ENCODE data around the gene STIP1. TPM values are rescaled to one million over a fixed set of nuclear protein-coding genes. Genes with fewer than 3 reads are reported as not detected.

STIP1 gene
- total and polyA plus RNA-seq, 2 of the 4 experiments (the other 2 are of a cell fraction): 201 to 489 TPM

DNA sequence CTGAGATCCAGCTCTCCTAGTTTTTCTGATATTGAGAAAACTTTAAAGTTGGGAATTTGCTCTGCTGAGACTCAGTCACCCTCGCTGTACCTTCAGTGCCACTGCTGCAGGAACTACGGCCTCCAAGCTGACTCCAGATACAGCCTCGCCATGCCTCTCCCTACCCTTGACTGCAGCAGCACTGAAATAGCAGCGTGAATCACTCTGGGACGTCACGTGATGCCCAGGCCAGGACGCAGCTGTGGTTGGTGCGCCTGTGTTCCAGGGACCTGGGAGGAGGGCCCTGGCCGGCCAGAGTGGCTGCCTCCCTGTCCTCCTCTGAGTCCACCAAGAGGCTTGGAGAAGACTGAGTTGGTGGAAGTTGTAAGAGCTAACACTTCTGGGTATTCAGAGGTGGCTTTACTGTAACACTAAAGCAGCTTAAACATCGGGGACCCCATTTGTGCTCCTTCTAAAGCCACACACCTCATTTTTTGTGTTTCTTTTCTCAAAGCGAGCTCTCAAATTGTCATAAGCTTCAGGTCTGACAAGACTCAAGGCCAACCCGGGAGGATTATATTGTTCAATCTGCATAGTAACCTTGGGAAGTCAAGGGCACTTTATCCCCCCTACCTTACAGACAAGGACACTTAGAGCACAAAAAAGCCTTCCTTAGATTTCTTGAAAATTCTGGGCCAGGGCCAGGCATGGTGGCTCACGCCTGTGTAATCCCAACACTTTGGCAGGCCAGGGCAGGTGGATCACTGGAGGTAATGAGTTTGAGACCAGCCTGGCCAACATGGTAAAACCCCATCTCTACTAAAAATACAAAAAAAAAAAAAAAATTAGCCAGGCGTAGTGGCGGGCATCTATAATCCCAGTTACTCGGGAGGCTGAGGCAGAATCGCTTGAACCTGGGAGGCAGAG is 4.2 kb upstream of the STIP1 start:
- H3K9ac ChIP-seq (ENCODE audit: low read depth, low read length): peak overlapping the region; percentile 71
- no peaks in the 10 kb centered on the region for H3K36me3 ChIP-seq (ENCODE audit: control insufficient read depth, insufficient read depth, low read length)
- 0% methylated on average over 3 of the region's 17 CpGs; no CpG with 5 or more reads in 1 of the 2 experiments for WGBS, 2 experiments (ENCODE audit: extremely low coverage in 2 of 2, insufficient read length in 1 of 2)
- no TSS peak for BruUV-seq (replicated peaks)
- H2BK15ac ChIP-seq (ENCODE audit: low read depth, low read length): peak overlapping the region; percentile 22; the same call in 1 of the 3 replicates
- H2BK20ac ChIP-seq (ENCODE audit: low read depth, low read length): 0 out of 2 replicates have a peak overlapping the region, but pooled peaks have one; percentile 3
- peak; percentile 93 for DNase-seq
- no peak overlapping the region; the same call in 1 of the 2 replicates for H2AK5ac ChIP-seq (ENCODE audit: low read depth, low read length)
- peak overlapping the region; percentile 33 for H2AK9ac ChIP-seq (replicated peaks; ENCODE audit: low read depth, low read length, poor library complexity)
- TF ChIP-seq RFX5 (IDR thresholded peaks at IDR 0.05; ENCODE audit: low read depth, low read length) (no peak), CEBPB (IDR thresholded peaks at IDR 0.05; ENCODE audit: low read depth, low read length) (no peak), MXI1 (IDR thresholded peaks at IDR 0.05; ENCODE audit: borderline replicate concordance, low read depth, low read length) (peak; percentile 22; the same call in 1 of the 2 replicates), RCOR1 (IDR thresholded peaks at IDR 0.05; ENCODE audit: insufficient replicate concordance, low read length) (no peak), NFE2L2 (IDR thresholded peaks at IDR 0.05; ENCODE audit: low read depth, low read length) (no peak), MAZ (IDR thresholded peaks at IDR 0.05; ENCODE audit: borderline replicate concordance, low read depth, low read length) (no peak; the same call in 1 of the 2 replicates), POLR2A (IDR thresholded peaks at IDR 0.05; ENCODE audit: low read depth, low read length) (peak; percentile 61; the same call in 1 of the 2 replicates), BHLHE40 (IDR thresholded peaks at IDR 0.05; ENCODE audit: low read depth, low read length) (peak; percentile 86), FOS (IDR thresholded peaks at IDR 0.05; ENCODE audit: low read depth, low read length) (peak; percentile 47; the same call in 1 of the 2 replicates)
- TF ChIP-seq, protein P1, sequence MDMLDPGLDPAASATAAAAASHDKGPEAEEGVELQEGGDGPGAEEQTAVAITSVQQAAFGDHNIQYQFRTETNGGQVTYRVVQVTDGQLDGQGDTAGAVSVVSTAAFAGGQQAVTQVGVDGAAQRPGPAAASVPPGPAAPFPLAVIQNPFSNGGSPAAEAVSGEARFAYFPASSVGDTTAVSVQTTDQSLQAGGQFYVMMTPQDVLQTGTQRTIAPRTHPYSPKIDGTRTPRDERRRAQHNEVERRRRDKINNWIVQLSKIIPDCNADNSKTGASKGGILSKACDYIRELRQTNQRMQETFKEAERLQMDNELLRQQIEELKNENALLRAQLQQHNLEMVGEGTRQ (IDR thresholded peaks at IDR 0.05; ENCODE audit: low read depth, low read length): peak; percentile 99
- H3K27ac ChIP-seq (ENCODE audit: insufficient read depth, low read length): peak overlapping the region; percentile 44
- H3K9me3 ChIP-seq (ENCODE audit: control insufficient read depth, insufficient read depth, low read length): no peaks in the 10 kb centered on the region
- ChIA-PET CTCF (interaction anchor here (0.6 to 0.7 kb wide), 2 partner anchors 33 to 70 kb away, joined by 3 to 4 read pairs; partner anchors contain the start of gene PLCB3), POLR2A (ENCODE audit: unreplicated experiment) (interaction anchor here (0.5 kb wide), 1 partner anchor 10 kb away, joined by 8 read pairs; no protein-coding TSS in a partner anchor)
- H3K56ac ChIP-seq (ENCODE audit: extremely low read depth, insufficient read depth, low read length): no peak overlapping the region
- peak overlapping the region; percentile 9 for H2BK120ac ChIP-seq (ENCODE audit: low read depth, low read length)
- peaks cover 11 to 52% of the 10 kb centered on the region in 2 experiments; a peak in 3 of 4 replicates for H3K79me1 ChIP-seq (ENCODE audit: low read depth in 1 of 2, low read length in 2 of 2)
- H3K23ac ChIP-seq (ENCODE audit: low read depth, low read length): peak overlapping the region; percentile 40; the same call in 1 of the 2 replicates
- H4K8ac ChIP-seq (ENCODE audit: low read depth in 2 of 2, low read length in 2 of 2): peak overlapping the region; percentile 3 to 83; a peak in 3 of 4 replicates
- peak overlapping the region; percentile 74 for H2AFZ ChIP-seq (replicated peaks; ENCODE audit: low read length, poor library complexity)
- no peaks in the 10 kb centered on the region for H3K27me3 ChIP-seq (ENCODE audit: control insufficient read depth, insufficient read depth, low read length)
- in situ Hi-C loops (cut with MboI; ENCODE audit: low sequenced_read_pairs): no loop called here
- peak; percentile 53 for ATAC-seq (ENCODE audit: low read depth)
- peaks cover 6% of the 10 kb centered on the region; the same call in 1 of the 2 replicates for H4K20me1 ChIP-seq (ENCODE audit: insufficient read depth, low read length)
- intact Hi-C loops (cut with micrococcal nuclease): no loop called here
- peaks cover 7% of the 10 kb centered on the region; the same call in 1 of the 2 replicates for H3K4me1 ChIP-seq (ENCODE audit: control insufficient read depth, insufficient read depth, low read length)
- H4K5ac ChIP-seq (ENCODE audit: low read depth, low read length): 0 out of 2 replicates have a peak overlapping the region, but pooled peaks have one; percentile 32
- dilution Hi-C loops (cut with HindIII; ENCODE audit: low sequenced_read_pairs, unreplicated experiment): no loop called here
- peaks cover 15% of the 10 kb centered on the region; the same call in 1 of the 2 replicates for H3K9me1 ChIP-seq (ENCODE audit: insufficient read depth, low read length)
- H3K4me3 ChIP-seq (ENCODE audit: insufficient read depth, low read depth, low read length): no peak overlapping the region
- H3K14ac ChIP-seq (replicated peaks; ENCODE audit: low read depth, low read length): peak overlapping the region; percentile 58
- peak overlapping the region; percentile 55 for H3K4me2 ChIP-seq (ENCODE audit: low read depth, low read length)
- H3K4ac ChIP-seq (ENCODE audit: low read depth, low read length): peak overlapping the region; percentile 71
- peak overlapping the region; percentile 63 for H2BK5ac ChIP-seq (ENCODE audit: low read depth, low read length, poor library complexity, severe bottlenecking)
- H3K18ac ChIP-seq (ENCODE audit: low read depth, low read length): peak overlapping the region; percentile 14; the same call in 1 of the 2 replicates
- H4K91ac ChIP-seq (ENCODE audit: insufficient read depth, low read depth, low read length): peak overlapping the region; percentile 40
